ENCODE data around the gene PRKCSH.

Gene PRKCSH

DNA sequence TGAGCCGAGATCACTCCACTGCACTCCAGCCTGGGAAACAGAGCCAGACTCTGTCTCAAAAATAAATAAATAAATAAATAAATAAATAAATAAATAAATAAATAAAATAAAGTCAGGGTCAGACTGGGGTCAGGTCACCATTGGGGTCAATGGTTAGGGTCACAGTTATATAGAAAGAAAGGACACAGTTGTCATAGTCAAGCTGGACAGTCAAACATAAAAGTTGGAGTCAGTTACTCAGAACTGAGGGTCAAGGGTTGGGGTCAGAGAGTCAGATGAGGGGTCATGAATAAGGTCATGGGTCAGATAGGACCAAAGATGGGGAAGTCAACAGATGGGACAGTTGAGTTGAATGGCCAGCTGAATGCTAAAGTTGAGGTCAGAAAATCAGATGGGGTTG, 34.6 kb upstream of the PRKCSH start (continued):
- TF ChIP-seq ZNF10 (tag by site-specific recombination; IDR thresholded peaks at IDR 0.05): no peak
- TF ChIP-seq ZNF341 (tag by site-specific recombination; IDR thresholded peaks at IDR 0.05; ENCODE audit: low read depth): peak; percentile 25; the same call in 1 of the 2 replicates
- TF ChIP-seq ZNF670 (tag by site-specific recombination; IDR thresholded peaks at IDR 0.05; ENCODE audit: low read depth): no peak
- TF ChIP-seq ZNF19 (tag by site-specific recombination; IDR thresholded peaks at IDR 0.05; ENCODE audit: low read depth): 0 out of 2 replicates have a peak, but pooled peaks have one; percentile 68
- TF ChIP-seq ZNF473 (tag by site-specific recombination; IDR thresholded peaks at IDR 0.05): no peak
- TF ChIP-seq ZNF362 (tag by site-specific recombination; IDR thresholded peaks at IDR 0.05): no peak
- peak; percentile 71 for TF ChIP-seq ZXDB (tag by site-specific recombination; IDR thresholded peaks at IDR 0.05)
- no peak for TF ChIP-seq ZNF677 (tag by site-specific recombination; IDR thresholded peaks at IDR 0.05)
- 0 out of 2 replicates have a peak, but pooled peaks have one; percentile 69 for TF ChIP-seq ZNF530 (tag by site-specific recombination; IDR thresholded peaks at IDR 0.05; ENCODE audit: low read depth)
- TF ChIP-seq ZBTB8A (tag by site-specific recombination; IDR thresholded peaks at IDR 0.05): peak; percentile 74
- 0 out of 2 replicates have a peak, but pooled peaks have one; percentile 52 for TF ChIP-seq RBAK (tag by site-specific recombination; IDR thresholded peaks at IDR 0.05)
- TF ChIP-seq ZNF266 (tag by site-specific recombination; IDR thresholded peaks at IDR 0.05; ENCODE audit: low read depth): peak; percentile 93
- TF ChIP-seq SP3 (tag by site-specific recombination; IDR thresholded peaks at IDR 0.05): peak; percentile 34

DNA sequence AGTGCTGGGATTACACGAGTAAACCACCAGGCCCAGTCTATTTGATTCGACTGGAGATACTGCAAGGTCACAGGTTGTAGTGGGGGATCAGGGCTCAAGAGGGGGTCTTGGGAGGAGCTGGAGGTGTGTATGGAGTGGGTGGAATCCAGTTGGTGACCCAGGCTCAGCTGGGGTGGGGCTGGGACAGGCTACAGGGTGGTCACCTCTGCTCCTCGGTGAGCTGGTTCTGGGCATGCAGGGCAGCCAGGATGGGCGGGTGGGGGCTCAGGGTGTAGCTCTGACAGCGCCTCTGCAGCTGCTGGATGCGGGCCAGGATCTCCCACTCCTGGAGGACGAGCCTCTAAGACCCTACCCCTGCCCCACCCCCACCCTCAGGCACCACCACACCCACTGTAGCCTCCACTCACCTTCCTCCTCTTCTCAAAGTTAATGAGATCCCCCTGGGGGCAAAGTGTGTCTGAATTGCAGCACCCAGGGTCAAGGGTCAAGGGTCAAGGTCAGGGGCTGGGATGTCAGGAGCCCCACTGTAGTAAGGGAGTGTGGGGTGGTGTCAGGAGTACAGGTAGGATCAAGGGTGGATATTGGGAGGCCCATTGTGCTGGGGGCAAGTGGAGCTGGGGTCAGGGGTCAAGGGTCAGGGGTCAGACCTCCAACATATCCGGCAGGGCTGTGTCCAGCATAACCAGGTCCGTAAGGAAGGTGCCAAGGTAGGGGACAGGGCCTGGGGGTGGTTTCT, 33.5 kb upstream of the PRKCSH start:
- ChIA-PET POLR2A (no interaction called here), CTCF (interaction anchor here (1.2 to 1.3 kb wide), 2 partner anchors 19 to 21 kb away, joined by 3 to 6 read pairs; no protein-coding TSS in a partner anchor)
- TF ChIP-seq ZNF37A (tag by site-specific recombination; IDR thresholded peaks at IDR 0.05): no peak
- TF ChIP-seq EGR2 (tag by site-specific recombination; IDR thresholded peaks at IDR 0.05; ENCODE audit: low read depth): no peak
- no peak for TF ChIP-seq ZNF623 (tag by site-specific recombination; IDR thresholded peaks at IDR 0.05)
- no peak for TF ChIP-seq ZBTB17 (tag by site-specific recombination; IDR thresholded peaks at IDR 0.05)
- no peak for TF ChIP-seq ZNF19 (tag by site-specific recombination; IDR thresholded peaks at IDR 0.05; ENCODE audit: low read depth)
- TF ChIP-seq BCL11B (tag by site-specific recombination; IDR thresholded peaks at IDR 0.05; ENCODE audit: low read depth): peak; percentile 99
- TF ChIP-seq ZNF658 (tag by site-specific recombination; IDR thresholded peaks at IDR 0.05): no peak
- TF ChIP-seq KLF8 (tag by site-specific recombination; IDR thresholded peaks at IDR 0.05): peak; percentile 37; the same call in 1 of the 2 replicates
- TF ChIP-seq TCF7L2 (IDR thresholded peaks at IDR 0.05; ENCODE audit: borderline replicate concordance, low read depth, low read length): no peak
- no peak for TF ChIP-seq ZNF514 (tag by site-specific recombination; IDR thresholded peaks at IDR 0.05)
- peak; percentile 99 for TF ChIP-seq BCL11A (tag by site-specific recombination; IDR thresholded peaks at IDR 0.05; ENCODE audit: low read depth)
- no peak for TF ChIP-seq ZNF133 (tag by site-specific recombination; IDR thresholded peaks at IDR 0.05)
- TF ChIP-seq ZNF558 (tag by site-specific recombination; IDR thresholded peaks at IDR 0.05): no peak
- TF ChIP-seq ZNF23 (tag by site-specific recombination; IDR thresholded peaks at IDR 0.05; ENCODE audit: borderline replicate concordance): no peak
- no peak for TF ChIP-seq KLF10 (tag by site-specific recombination; IDR thresholded peaks at IDR 0.05)
- no peak for TF ChIP-seq ZNF530 (tag by site-specific recombination; IDR thresholded peaks at IDR 0.05; ENCODE audit: low read depth)
- no peak for TF ChIP-seq MZF1 (tag by site-specific recombination; IDR thresholded peaks at IDR 0.05; ENCODE audit: borderline replicate concordance)
- TF ChIP-seq, protein P1, sequence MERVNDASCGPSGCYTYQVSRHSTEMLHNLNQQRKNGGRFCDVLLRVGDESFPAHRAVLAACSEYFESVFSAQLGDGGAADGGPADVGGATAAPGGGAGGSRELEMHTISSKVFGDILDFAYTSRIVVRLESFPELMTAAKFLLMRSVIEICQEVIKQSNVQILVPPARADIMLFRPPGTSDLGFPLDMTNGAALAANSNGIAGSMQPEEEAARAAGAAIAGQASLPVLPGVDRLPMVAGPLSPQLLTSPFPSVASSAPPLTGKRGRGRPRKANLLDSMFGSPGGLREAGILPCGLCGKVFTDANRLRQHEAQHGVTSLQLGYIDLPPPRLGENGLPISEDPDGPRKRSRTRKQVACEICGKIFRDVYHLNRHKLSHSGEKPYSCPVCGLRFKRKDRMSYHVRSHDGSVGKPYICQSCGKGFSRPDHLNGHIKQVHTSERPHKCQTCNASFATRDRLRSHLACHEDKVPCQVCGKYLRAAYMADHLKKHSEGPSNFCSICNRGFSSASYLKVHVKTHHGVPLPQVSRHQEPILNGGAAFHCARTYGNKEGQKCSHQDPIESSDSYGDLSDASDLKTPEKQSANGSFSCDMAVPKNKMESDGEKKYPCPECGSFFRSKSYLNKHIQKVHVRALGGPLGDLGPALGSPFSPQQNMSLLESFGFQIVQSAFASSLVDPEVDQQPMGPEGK (tag by site-specific recombination; IDR thresholded peaks at IDR 0.05): no peak
- TF ChIP-seq ZNF664 (tag by site-specific recombination; IDR thresholded peaks at IDR 0.05): no peak
- no peak for TF ChIP-seq OSR2 (tag by site-specific recombination; IDR thresholded peaks at IDR 0.05)
- TF ChIP-seq ZBTB7A (tag by site-specific recombination; IDR thresholded peaks at IDR 0.05; ENCODE audit: low read depth): peak; percentile 74; the same call in 1 of the 2 replicates
- Histone ChIP-seq H3K9me3 (ENCODE audit: control insufficient read depth, insufficient read depth, low read depth, low read length) (no peaks in the 10 kb centered on the region), H3K4me3 (ENCODE audit: low read depth, low read length) (no peak overlapping the region), H3K36me3 (ENCODE audit: control insufficient read depth in 2 of 2, insufficient read depth in 1 of 2, low read length in 2 of 2) (no peaks in the 10 kb centered on the region), H3K27ac (ENCODE audit: extremely low read depth, low read depth, low read length) (no peak overlapping the region), H3K4me1 (ENCODE audit: control insufficient read depth, insufficient read depth, low read length) (no peaks in the 10 kb centered on the region)
